ACC112 (cell line): Measurements from ENCODE around the gene MCMBP.

Experiments used
- H2AFZ ChIP-seq: fragments of 200-600 bp; sonication (generic); one replicate; pipeline ENCODE4 v1.6.0; 2017; ENCODE audit warnings: antibody characterized with exemption, low read length; ENCODE audit not compliant: unreplicated experiment
- H3K27ac ChIP-seq: fragments of 200-600 bp; sonication (generic); 2 replicates; pipeline ENCODE4 v1.5.1; 2014; ENCODE audit warnings: low read depth, mild to moderate bottlenecking, antibody characterized with exemption, low read length, moderate library complexity
- H3K27me3 ChIP-seq: fragments of 200-600 bp; sonication (generic); 2 replicates; pipeline ENCODE4 v1.6.1; 2014; ENCODE audit warnings: mild to moderate bottlenecking, antibody characterized with exemption, low read length, moderate library complexity, mixed read lengths; ENCODE audit not compliant: insufficient read depth
- H3K36me3 ChIP-seq: fragments of 200-600 bp; sonication (generic); 2 replicates; pipeline ENCODE4 v1.6.1; 2016; ENCODE audit warnings: mild to moderate bottlenecking, antibody characterized with exemption, low read length, moderate library complexity, mixed read lengths; ENCODE audit not compliant: insufficient read depth
- H3K4me1 ChIP-seq: fragments of 200-600 bp; sonication (generic); one replicate; pipeline ENCODE4 v1.6.1; 2016; ENCODE audit warnings: low read length, mixed read lengths; ENCODE audit not compliant: insufficient read depth, unreplicated experiment, control insufficient read depth
- H3K4me3 ChIP-seq: fragments of 200-600 bp; sonication (generic); 2 replicates; pipeline ENCODE4 v1.5.1; 2014; ENCODE audit warnings: mild to moderate bottlenecking, low read depth, low read length
- H3K79me2 ChIP-seq: fragments of 200-600 bp; sonication (generic); one replicate; pipeline ENCODE4 v1.6.0; 2016; ENCODE audit warnings: low read length; ENCODE audit not compliant: control insufficient read depth, unreplicated experiment, insufficient read depth

MCMBP gene

GRCh38 chr10:119859420-119860258, 13.0 kb downstream of the MCMBP start:
- Histone ChIP-seq H3K36me3 (peaks cover 17% of the 10 kb centered on the region), H3K27ac (no peak overlapping the region), H2AFZ (no peak overlapping the region), H3K4me3 (no peak overlapping the region), H3K4me1 (peaks cover 15% of the 10 kb centered on the region), H3K79me2 (peaks cover 71% of the 10 kb centered on the region), H3K27me3 (no peaks in the 10 kb centered on the region)

- Histone ChIP-seq H3K79me2 (peaks cover 57% of the 10 kb centered on the region), H3K4me3 (no peak overlapping the region)
Measured at GRCh38 chr10:119858063-119858462, 14.6 kb downstream of the MCMBP start.

GRCh38 chr10:119853574-119853973, 19.1 kb downstream of the MCMBP start:
- Histone ChIP-seq H3K79me2 (peaks cover 17% of the 10 kb centered on the region), H3K36me3 (peaks cover 46% of the 10 kb centered on the region), H3K27ac (no peak overlapping the region), H3K4me3 (no peak overlapping the region), H3K4me1 (peaks cover 16% of the 10 kb centered on the region), H2AFZ (no peak overlapping the region), H3K27me3 (no peaks in the 10 kb centered on the region)

More at GRCh38 chr10:119858063-119858462, 14.6 kb downstream of the MCMBP start:
- Histone ChIP-seq H3K27ac (no peak overlapping the region), H3K27me3 (no peaks in the 10 kb centered on the region), H2AFZ (no peak overlapping the region), H3K4me1 (peaks cover 15% of the 10 kb centered on the region), H3K36me3 (peaks cover 25% of the 10 kb centered on the region)

- peaks cover 16% of the 10 kb centered on the region for H3K4me1 ChIP-seq
- no peak overlapping the region for H3K27ac ChIP-seq
- no peak overlapping the region for H2AFZ ChIP-seq
- H3K79me2 ChIP-seq: peaks cover 11% of the 10 kb centered on the region
- peaks cover 39% of the 10 kb centered on the region for H3K36me3 ChIP-seq
- H3K4me3 ChIP-seq: no peak overlapping the region
- H3K27me3 ChIP-seq: no peaks in the 10 kb centered on the region
Measured at GRCh38 chr10:119852822-119853221, 19.8 kb downstream of the MCMBP start.

GRCh38 chr10:119852277-119852676, 20.4 kb downstream of the MCMBP start:
- Histone ChIP-seq H2AFZ (no peak overlapping the region), H3K36me3 (peaks cover 35% of the 10 kb centered on the region; the same call in 1 of the 2 replicates), H3K4me3 (no peak overlapping the region), H3K79me2 (peaks cover 6% of the 10 kb centered on the region), H3K27me3 (no peaks in the 10 kb centered on the region), H3K4me1 (peaks cover 16% of the 10 kb centered on the region), H3K27ac (no peak overlapping the region)

- H3K27me3 ChIP-seq: no peaks in the 10 kb centered on the region
- no peak overlapping the region for H2AFZ ChIP-seq
- H3K79me2 ChIP-seq: peaks cover 3% of the 10 kb centered on the region
- H3K4me3 ChIP-seq: peak overlapping the region; percentile 20; the same call in 1 of the 2 replicates
- H3K4me1 ChIP-seq: peaks cover 16% of the 10 kb centered on the region
- H3K36me3 ChIP-seq: peaks cover 50% of the 10 kb centered on the region
- peak overlapping the region; percentile 51 for H3K27ac ChIP-seq
Measured at GRCh38 chr10:119849944-119850343, 22.7 kb downstream of the MCMBP start.

GRCh38 chr10:119849031-119849789, 23.4 kb downstream of the MCMBP start:
- Histone ChIP-seq H3K27ac (peak overlapping the region; percentile 51), H3K4me3 (peak overlapping the region; percentile 20; the same call in 1 of the 2 replicates), H3K27me3 (no peaks in the 10 kb centered on the region), H3K4me1 (peaks cover 16% of the 10 kb centered on the region), H3K79me2 (peaks cover 3% of the 10 kb centered on the region), H3K36me3 (peaks cover 56% of the 10 kb centered on the region), H2AFZ (no peak overlapping the region)

GRCh38 chr10:119845656-119846055, 27.0 kb downstream of the MCMBP start:
- Histone ChIP-seq H3K27ac (no peak overlapping the region), H3K4me1 (peaks cover 16% of the 10 kb centered on the region), H2AFZ (no peak overlapping the region), H3K27me3 (no peaks in the 10 kb centered on the region), H3K4me3 (no peak overlapping the region), H3K36me3 (peaks cover 68% of the 10 kb centered on the region), H3K79me2 (peaks cover 3% of the 10 kb centered on the region)

- no peaks in the 10 kb centered on the region for H3K79me2 ChIP-seq
- H3K27ac ChIP-seq: no peak overlapping the region
- H2AFZ ChIP-seq: no peak overlapping the region
- H3K36me3 ChIP-seq: peaks cover 44% of the 10 kb centered on the region
- no peak overlapping the region for H3K4me3 ChIP-seq
- H3K4me1 ChIP-seq: no peaks in the 10 kb centered on the region
- no peaks in the 10 kb centered on the region for H3K27me3 ChIP-seq
Measured at GRCh38 chr10:119834188-119834587, 38.5 kb downstream of the MCMBP start.

- Histone ChIP-seq H3K27ac (no peak overlapping the region), H2AFZ (no peak overlapping the region), H3K4me1 (no peaks in the 10 kb centered on the region), H3K4me3 (no peak overlapping the region), H3K27me3 (no peaks in the 10 kb centered on the region), H3K79me2 (no peaks in the 10 kb centered on the region), H3K36me3 (peaks cover 40% of the 10 kb centered on the region)
Measured at GRCh38 chr10:119832951-119833350, 39.7 kb downstream of the MCMBP start.
